ENCODE data around the gene ANKRD36.
"Not testable (repeated sequence)": the region's sequence is repeated elsewhere in the genome, so short reads cannot be mapped to it uniquely, and the experiment has no call there.

DNA sequence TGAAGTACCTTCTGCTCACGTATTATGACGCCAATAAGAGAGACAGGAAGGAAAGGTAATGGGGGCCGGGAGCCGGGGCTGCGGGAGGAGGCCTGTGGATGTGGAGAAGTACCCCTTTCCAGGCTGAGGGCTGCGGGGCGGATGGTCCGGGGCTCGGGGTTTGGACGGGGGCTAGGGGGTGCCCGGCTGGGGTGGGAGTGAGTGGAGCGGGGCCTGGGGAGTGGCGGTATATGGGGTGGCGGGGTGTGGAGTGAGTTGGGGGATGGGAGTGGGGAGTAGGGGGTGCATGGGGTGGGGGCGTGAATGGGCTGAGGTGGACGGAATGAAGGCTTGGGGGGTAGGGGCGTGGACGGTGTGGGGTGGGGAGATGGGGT is 916 bp downstream of the ANKRD36 start:
- TF ChIP-seq, protein P1, sequence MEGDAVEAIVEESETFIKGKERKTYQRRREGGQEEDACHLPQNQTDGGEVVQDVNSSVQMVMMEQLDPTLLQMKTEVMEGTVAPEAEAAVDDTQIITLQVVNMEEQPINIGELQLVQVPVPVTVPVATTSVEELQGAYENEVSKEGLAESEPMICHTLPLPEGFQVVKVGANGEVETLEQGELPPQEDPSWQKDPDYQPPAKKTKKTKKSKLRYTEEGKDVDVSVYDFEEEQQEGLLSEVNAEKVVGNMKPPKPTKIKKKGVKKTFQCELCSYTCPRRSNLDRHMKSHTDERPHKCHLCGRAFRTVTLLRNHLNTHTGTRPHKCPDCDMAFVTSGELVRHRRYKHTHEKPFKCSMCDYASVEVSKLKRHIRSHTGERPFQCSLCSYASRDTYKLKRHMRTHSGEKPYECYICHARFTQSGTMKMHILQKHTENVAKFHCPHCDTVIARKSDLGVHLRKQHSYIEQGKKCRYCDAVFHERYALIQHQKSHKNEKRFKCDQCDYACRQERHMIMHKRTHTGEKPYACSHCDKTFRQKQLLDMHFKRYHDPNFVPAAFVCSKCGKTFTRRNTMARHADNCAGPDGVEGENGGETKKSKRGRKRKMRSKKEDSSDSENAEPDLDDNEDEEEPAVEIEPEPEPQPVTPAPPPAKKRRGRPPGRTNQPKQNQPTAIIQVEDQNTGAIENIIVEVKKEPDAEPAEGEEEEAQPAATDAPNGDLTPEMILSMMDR (IDR thresholded peaks at IDR 0.05; ENCODE audit: low read depth, low read length): not testable (repeated sequence)
- not testable (repeated sequence) for TF ChIP-seq POLR2A (IDR thresholded peaks at IDR 0.05; ENCODE audit: extremely low read depth, insufficient read length); MYC (IDR thresholded peaks at IDR 0.05; ENCODE audit: low read depth, low read length)
